CD14-positive monocyte (primary cell): ENCODE data around the gene CAMK1G. TPM values are rescaled to one million over a fixed set of nuclear protein-coding genes. Genes with fewer than 3 reads are reported as not detected.
A peak's percentile ranks its signal among the peaks of the same experiment; 100 is the strongest.

Source experiments
- DNase-seq, 3 donors: peaks; one replicate each; pipeline ENCODE4 v3.0.0-alpha.2; 2011 to 2022
- H2AFZ ChIP-seq: 2 replicates; pipeline ENCODE4 v1.6.0; 2012; ENCODE audit warnings: mild to moderate bottlenecking, low read depth, low read length, inconsistent platforms; ENCODE audit not compliant: insufficient read depth, poor library complexity, severe bottlenecking
- H3K27ac ChIP-seq, 2 donors: 1 replicate in 1 of 2; 2 replicates in 1 of 2; pipeline ENCODE4 v1.5.1; 2012 to 2013; ENCODE audit warnings: low read length in 2 of 2, control low read depth in 1 of 2, inconsistent platforms in 1 of 2, low read depth in 1 of 2, mild to moderate bottlenecking in 1 of 2
- H3K27me3 ChIP-seq, 2 donors: one replicate each; pipeline versions ENCODE4 v1.6.0 to v1.6.1; 2011 to 2013; ENCODE audit warnings: low read length in 2 of 2; ENCODE audit not compliant: control insufficient read depth in 2 of 2, insufficient read depth in 2 of 2
- H3K36me3 ChIP-seq, 2 donors: replicated peaks in 1 of 2; 1 replicate in 1 of 2; 2 replicates in 1 of 2; pipeline versions ENCODE4 v1.5.1 to v1.6.1; 2012 to 2013; ENCODE audit warnings: low read length in 2 of 2, control low read depth in 1 of 2, inconsistent platforms in 1 of 2, mild to moderate bottlenecking in 1 of 2; ENCODE audit not compliant: insufficient read depth in 2 of 2, control insufficient read depth in 1 of 2
- H3K4me1 ChIP-seq, 2 donors: 1 replicate in 1 of 2; 2 replicates in 1 of 2; pipeline versions ENCODE4 v1.5.1 to v1.6.1; 2012 to 2013; ENCODE audit warnings: low read length in 2 of 2, control low read depth in 1 of 2, inconsistent platforms in 1 of 2, mild to moderate bottlenecking in 1 of 2, moderate library complexity in 1 of 2; ENCODE audit not compliant: insufficient read depth in 2 of 2, control insufficient read depth in 1 of 2
- H3K4me2 ChIP-seq: replicated peaks from 2 replicates; pipeline ENCODE3; 2012; ENCODE audit warnings: low read length, moderate library complexity, mild to moderate bottlenecking; ENCODE audit not compliant: poor library complexity, severe bottlenecking; ENCODE audit errors: extremely low read depth
- H3K4me3 ChIP-seq, 3 experiments: fragments of 200-600 bp in 1 of 3; sonication (generic) in 1 of 3; replicated peaks in 1 of 3; 1 replicate in 2 of 3; 2 replicates in 1 of 3; pipeline ENCODE4 v1.5.1; 2011 to 2013; ENCODE audit warnings: low read length in 3 of 3, mild to moderate bottlenecking in 3 of 3, control low read depth in 2 of 3, low read depth in 2 of 3, inconsistent platforms in 1 of 3, moderate library complexity in 1 of 3
- H3K79me2 ChIP-seq: 2 replicates; pipeline ENCODE4 v1.6.0; 2012; ENCODE audit warnings: mild to moderate bottlenecking, control low read depth, inconsistent platforms, low read length, moderate library complexity; ENCODE audit not compliant: insufficient read depth
- H3K9ac ChIP-seq: 2 replicates; pipeline ENCODE4 v1.6.0; 2017; ENCODE audit warnings: low read length, mild to moderate bottlenecking; ENCODE audit not compliant: insufficient read depth, poor library complexity, severe bottlenecking
- H3K9me3 ChIP-seq, 2 donors: replicated peaks in 1 of 2; 1 replicate in 1 of 2; 2 replicates in 1 of 2; pipeline versions ENCODE4 v1.5.1 to v1.6.1; 2012 to 2013; ENCODE audit warnings: low read length in 2 of 2, control low read depth in 1 of 2; ENCODE audit not compliant: control insufficient read depth in 1 of 2, insufficient read depth in 1 of 2
- H4K20me1 ChIP-seq: 2 replicates; pipeline ENCODE4 v1.6.0; 2012; ENCODE audit warnings: mild to moderate bottlenecking, low read length, control low read depth, moderate library complexity; ENCODE audit not compliant: insufficient read depth
- H3K27ac Mint-ChIP-seq, 7 donors: one replicate each; pipeline ENCODE4 v1.8.0; 2020; ENCODE audit warnings: mild to moderate bottlenecking in 7 of 7, mixed read lengths in 7 of 7, moderate library complexity in 6 of 7, inconsistent platforms in 2 of 7
- H3K27me3 Mint-ChIP-seq, 3 donors: one replicate each; pipeline ENCODE4 v1.8.0; 2021 to 2022; ENCODE audit warnings: low read depth in 3 of 3, mild to moderate bottlenecking in 3 of 3, mixed read lengths in 3 of 3, moderate library complexity in 3 of 3, inconsistent platforms in 1 of 3
- H3K36me3 Mint-ChIP-seq, 2 donors: one replicate each; pipeline ENCODE4 v1.8.0; 2020; ENCODE audit warnings: mixed read lengths in 2 of 2, inconsistent platforms in 1 of 2, mild to moderate bottlenecking in 1 of 2
- H3K4me1 Mint-ChIP-seq: one replicate; pipeline ENCODE4 v1.8.0; 2020; ENCODE audit warnings: mild to moderate bottlenecking, mixed read lengths
- H3K4me3 Mint-ChIP-seq, 2 donors: one replicate each; pipeline ENCODE4 v1.8.0; 2020; ENCODE audit warnings: mild to moderate bottlenecking in 2 of 2, mixed read lengths in 2 of 2, moderate library complexity in 1 of 2
- H3K9me3 Mint-ChIP-seq, 7 donors: one replicate each; pipeline ENCODE4 v1.8.0; 2020 to 2022; ENCODE audit warnings: mixed read lengths in 7 of 7, mild to moderate bottlenecking in 6 of 7, moderate library complexity in 6 of 7, inconsistent platforms in 2 of 7
- WGBS: methylation state at CpG from one replicate; pipeline ENCODE4 v1.1.5; 2013; ENCODE audit warnings: missing lambda C conversion rate; ENCODE audit not compliant: insufficient coverage; 5-methylcytosine and 5-hydroxymethylcytosine counted together
- intact Hi-C, 2 donors: fragments of 100-400 bp; cut with micrococcal nuclease; formaldehyde crosslinking; loops; one replicate each; pipeline versions ENCODE4 v1.15.0 to v1.15.1; 2023
- polyA plus RNA-seq, 3 donors: library from polyadenylated mRNA; depleted of rRNA in 1 of 3; unstranded in 2 of 3; stranded (reverse) in 1 of 3; fragments of 300-500 nt in 2 of 3; fragments of >200 nt in 1 of 3; fragmentation: Illumina TruSeq in 2 of 3; gene quantifications; 1 replicate in 2 of 3; 2 replicates in 1 of 3; pipeline ENCODE4 v1.2.3, GENCODE V29; 2012 to 2021
- TF ChIP-seq, protein P1 (sequence below): fragments of 200-600 bp; IDR thresholded peaks from one replicate; pipeline ENCODE4 v1.8.0; 2022; ENCODE audit warnings: antibody characterized with exemption, mild to moderate bottlenecking

The CAMK1G gene
- polyA plus RNA-seq, 3 donors = not detected

DNA sequence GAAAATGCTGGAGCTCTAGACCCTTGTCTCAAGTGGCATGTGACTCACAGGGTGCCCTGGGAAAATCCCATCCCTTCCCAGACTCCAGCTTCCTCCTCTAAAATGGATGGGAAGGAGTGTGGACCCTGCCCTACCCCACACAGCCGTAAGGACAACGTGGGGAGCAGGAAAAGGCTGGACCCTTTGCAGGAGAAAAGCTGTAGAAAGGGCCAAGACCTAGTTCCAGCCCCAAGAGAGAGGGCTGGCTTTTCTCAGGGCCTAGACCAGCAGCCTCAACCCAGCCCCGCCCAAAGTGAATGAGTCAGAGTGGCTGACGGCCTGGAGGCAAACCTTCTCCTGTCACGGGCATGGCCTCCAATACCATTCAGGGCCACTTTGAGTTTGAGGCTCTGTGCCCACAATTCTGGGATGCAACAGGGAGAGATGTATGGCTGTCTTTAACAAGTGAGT is 67.6 kb downstream of the CAMK1G start:
- Histone ChIP-seq H3K36me3 (no peaks in the 10 kb centered on the region), H3K4me1 (peaks cover 60 to 67% of the 10 kb centered on the region in 2 donors), H2AFZ (no peak overlapping the region), H3K4me2 (peak overlapping the region; percentile 28), H3K9me3 (no peaks in the 10 kb centered on the region), H3K4me3 (peak overlapping the region in 1 of 3 experiments; percentile 38), H3K27me3 (peaks cover 12 to 47% of the 10 kb centered on the region in 2 donors), H4K20me1 (no peaks in the 10 kb centered on the region), H3K27ac (peak overlapping the region; percentile 48 to 92), H3K79me2 (no peaks in the 10 kb centered on the region), H3K9ac (peak overlapping the region; percentile 35)
- Mint-ChIP-seq H3K27me3 (peaks cover 39 to 45% (median 44%) of the 10 kb centered on the region in 3 donors), H3K4me1 (peaks cover 71% of the 10 kb centered on the region), H3K4me3 (peak overlapping the region; percentile 48 to 56), H3K9me3 (peaks cover 0 to 2% (median 0%) of the 10 kb centered on the region in 7 donors), H3K27ac (peak overlapping the region; percentile 83 to 99 (median 97)), H3K36me3 (peaks cover 0 to 11% of the 10 kb centered on the region in 2 donors)
- 0% methylated on average over 3 of the region's 5 CpGs for WGBS
- TF ChIP-seq, protein P1, sequence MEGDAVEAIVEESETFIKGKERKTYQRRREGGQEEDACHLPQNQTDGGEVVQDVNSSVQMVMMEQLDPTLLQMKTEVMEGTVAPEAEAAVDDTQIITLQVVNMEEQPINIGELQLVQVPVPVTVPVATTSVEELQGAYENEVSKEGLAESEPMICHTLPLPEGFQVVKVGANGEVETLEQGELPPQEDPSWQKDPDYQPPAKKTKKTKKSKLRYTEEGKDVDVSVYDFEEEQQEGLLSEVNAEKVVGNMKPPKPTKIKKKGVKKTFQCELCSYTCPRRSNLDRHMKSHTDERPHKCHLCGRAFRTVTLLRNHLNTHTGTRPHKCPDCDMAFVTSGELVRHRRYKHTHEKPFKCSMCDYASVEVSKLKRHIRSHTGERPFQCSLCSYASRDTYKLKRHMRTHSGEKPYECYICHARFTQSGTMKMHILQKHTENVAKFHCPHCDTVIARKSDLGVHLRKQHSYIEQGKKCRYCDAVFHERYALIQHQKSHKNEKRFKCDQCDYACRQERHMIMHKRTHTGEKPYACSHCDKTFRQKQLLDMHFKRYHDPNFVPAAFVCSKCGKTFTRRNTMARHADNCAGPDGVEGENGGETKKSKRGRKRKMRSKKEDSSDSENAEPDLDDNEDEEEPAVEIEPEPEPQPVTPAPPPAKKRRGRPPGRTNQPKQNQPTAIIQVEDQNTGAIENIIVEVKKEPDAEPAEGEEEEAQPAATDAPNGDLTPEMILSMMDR = no peak
- peak; percentile 92 to 96 (median 95) for DNase-seq
- intact Hi-C loops = no loop called here

DNA sequence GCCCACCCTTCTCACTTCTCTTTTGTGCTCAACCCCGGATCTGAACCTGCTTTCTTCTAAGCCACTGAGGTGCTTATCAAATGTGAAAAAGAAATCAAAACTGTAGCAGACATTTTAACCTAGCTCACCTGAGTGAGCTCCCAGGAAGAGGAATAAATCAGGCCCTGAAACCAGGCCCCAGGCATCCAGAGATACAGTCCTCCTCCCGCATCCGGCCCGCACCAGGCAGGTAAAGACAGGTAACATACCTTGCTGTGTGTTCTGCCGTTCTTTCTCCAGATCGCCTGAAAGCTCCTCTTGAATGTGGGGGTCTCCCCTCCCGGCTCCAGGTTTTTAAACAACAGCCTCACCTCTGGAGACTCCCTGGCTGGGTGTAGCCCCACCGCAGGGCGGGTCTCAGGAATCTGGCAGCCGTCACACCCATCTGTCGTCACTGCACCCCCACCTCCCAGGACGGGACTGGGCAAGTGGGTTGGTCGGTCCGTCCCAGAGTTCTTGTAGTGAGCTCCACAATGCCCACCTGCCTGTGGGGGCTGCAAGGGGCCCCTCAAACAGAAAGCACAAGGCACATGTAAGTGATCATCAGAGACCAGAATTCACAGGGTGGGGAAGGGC is 68.7 kb downstream of the CAMK1G start, which contains the start of gene LAMB3:
Gene LAMB3 (minus strand): TSS at position 305 of the 615 bp plus-strand sequence. CDS start 1,481 bp downstream, outside the sequence.
- Mint-ChIP-seq H3K9me3 (peaks cover 0 to 4% (median 0%) of the 10 kb centered on the region in 7 donors), H3K4me3 (peak within 1 kb of the TSS; percentile 56 to 71), H3K27me3 (peaks cover 37 to 48% (median 40%) of the 10 kb centered on the region in 3 donors), H3K36me3 (peaks cover 4 to 14% of the 10 kb centered on the region in 2 donors), H3K27ac (peak within 1 kb of the TSS; percentile 83 to 99 (median 97)), H3K4me1 (peaks cover 72% of the 10 kb centered on the region)
- no peaks in the 10 kb centered on the region for H4K20me1 ChIP-seq
- TF ChIP-seq, protein P1 = no peak
- peaks cover 11 to 42% of the 10 kb centered on the region in 2 donors for H3K27me3 ChIP-seq
- peak within 1 kb of the TSS; percentile 35 for H3K9ac ChIP-seq
- H3K4me3 ChIP-seq = no peak within 1 kb of the TSS
- intact Hi-C loops = no loop called here
- no peaks in the 10 kb centered on the region for H3K79me2 ChIP-seq
- H3K4me1 ChIP-seq = peaks cover 64 to 72% of the 10 kb centered on the region in 2 donors
- peak within 1 kb of the TSS; percentile 48 to 92 for H3K27ac ChIP-seq
- no peak for DNase-seq
- no peaks in the 10 kb centered on the region for H3K36me3 ChIP-seq
- H2AFZ ChIP-seq = no peak within 1 kb of the TSS
- no peaks in the 10 kb centered on the region for H3K9me3 ChIP-seq
- H3K4me2 ChIP-seq = peak within 1 kb of the TSS; percentile 28
- 86% methylated on average over 13 of the region's 14 CpGs for WGBS
